Activated CD4-positive, CD25-positive, alpha-beta regulatory T cell (primary cell): ENCODE data around the gene FBXO17.
"Not testable (repeated sequence)": the region's sequence is repeated elsewhere in the genome, so short reads cannot be mapped to it uniquely, and the experiment has no call there.

ENCODE experiments used
- DNase-seq, 4 experiments: peaks; one replicate each; lab custom pipeline; 2025; lab: John Stamatoyannopoulos, UW

The FBXO17 gene

DNA sequence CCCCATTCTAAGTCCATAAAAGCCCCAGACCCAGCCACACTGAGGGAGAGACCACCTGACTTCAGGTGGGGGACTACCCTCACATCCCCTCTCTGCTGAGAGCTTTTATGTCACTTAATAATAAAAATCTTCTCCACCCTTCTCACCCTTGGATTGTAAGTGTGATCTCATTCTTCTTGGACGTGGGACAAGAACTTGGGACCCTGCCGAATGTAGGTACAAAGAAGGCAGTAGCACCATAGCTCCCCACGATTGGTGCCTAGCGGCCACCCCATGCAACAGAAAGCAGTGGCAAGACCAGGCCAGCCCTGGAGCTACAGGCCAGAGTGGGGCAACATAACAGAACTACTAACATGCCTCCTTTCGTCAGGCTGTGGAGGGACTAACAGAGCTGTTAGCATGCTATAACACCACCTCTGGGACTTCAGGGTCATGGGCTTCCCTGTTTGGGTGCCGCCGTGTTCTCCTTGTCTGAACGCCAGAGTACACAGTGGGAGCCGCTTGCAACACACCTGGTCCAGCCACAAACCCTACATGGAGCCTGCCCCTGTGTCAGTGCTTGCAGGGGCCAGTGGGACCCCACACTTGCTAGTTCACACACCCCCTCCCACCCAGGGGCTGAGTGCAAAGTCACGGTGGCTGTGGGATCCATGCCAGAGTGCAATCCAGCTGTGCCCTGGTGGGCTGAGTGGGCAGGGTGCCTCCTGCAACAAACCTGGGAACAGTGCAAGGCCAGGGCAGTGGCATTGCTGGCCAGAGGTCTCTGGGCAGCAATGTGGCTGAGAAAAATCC lies 5.2 kb upstream of the FBXO17 start:
- DNase-seq, result no peak

DNA sequence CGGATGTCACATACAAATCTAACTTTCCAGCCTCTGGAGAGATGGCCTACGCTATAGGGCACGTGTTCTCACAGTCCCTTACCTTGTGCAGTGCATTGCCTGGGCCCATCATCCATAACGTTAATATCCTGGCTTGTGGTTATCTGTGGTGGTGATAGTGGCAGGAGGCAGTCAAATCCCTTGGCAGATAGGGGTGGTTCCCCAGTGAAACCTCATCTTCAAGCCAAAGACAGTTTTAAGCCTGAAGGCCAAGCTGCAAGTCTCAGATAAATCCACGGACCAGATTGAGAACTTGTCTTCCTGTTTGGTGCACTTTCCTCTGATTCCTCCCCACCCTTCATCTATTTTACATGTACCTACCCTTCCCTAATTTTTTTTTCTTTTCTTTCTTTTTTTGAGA lies 4.3 kb upstream of the FBXO17 start:
- DNase-seq, result no peak

DNA sequence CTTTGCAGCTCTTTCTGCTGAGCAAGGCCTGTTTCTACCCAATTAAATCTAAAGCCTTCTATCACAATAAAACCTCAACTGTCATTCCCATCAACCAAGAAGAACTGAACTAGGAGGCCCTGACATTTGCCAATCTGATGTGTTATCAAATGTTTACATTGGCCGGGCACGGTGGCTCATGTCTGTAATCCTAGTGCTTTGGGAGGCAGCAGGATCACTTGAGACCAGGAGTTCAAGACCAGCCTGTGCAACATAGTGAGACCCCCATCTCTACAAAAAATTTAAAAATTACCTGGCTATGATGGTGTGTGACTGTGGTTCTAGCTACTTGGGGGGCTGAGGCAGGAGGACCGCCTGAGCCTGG lies 2.8 kb upstream of the FBXO17 start:
- DNase-seq, result no peak

DNA sequence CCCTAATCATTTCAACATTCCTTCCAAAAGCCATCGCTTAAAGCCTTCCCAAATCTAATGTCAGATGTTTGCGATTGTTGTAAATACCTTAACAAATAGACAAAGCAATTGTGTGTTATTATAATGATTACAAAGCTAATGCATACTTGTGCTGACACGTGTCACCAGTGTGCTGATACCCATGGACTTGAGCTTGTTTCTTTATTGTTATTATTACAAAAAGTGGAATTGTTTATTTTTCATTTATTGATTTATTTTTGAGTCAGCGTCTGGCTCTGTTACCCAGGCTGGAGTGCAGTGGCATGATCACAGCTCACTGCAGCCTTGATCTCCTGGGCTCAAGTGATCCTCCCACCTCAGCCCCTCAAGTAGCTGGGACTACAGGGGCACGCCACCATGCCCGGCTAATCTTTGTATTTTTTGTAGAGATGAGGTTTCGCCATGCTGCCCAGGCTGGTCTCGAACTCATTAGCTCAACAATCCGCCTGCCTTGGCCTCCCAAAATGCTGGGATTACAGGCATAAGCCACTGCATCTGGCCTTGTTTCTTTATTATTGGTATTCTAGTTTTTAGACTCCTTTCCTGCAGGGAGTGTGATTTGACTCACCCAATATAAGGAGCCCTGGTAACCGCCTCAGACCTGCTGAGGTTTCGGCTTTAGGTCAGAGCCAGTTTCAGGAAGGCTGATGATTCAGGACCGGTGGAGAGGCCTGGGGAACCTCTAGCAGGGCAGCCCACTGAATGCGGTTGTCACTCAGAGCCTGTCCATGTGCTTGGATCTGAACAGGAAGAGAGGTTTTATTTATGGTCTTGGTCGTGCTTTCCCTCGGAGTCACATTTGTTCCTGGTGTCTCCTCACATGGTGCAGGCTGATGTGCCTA lies 2.1 kb upstream of the FBXO17 start:
- DNase-seq, result no peak

DNA sequence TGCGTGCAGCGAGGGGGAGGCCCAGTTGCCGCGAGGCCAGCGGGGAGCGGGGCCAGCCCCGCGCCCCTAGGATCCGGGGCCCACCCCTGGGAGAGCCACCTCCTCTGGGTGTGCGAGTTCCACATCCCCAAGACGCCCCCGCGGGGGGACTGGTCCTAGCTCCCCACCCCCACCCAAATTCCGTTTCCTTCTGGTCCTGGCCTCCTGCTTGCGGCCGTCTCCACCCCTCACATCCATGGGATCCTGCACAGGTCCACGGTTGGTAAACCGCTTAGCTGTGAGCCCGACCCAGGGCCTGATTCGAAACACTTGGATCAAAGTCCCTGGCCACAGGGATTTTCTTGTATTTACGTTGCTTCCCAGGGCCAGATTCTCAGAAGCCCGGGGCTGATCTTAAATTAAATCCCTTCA lies 324 bp upstream of the FBXO17 start:
- DNase-seq, result no peak

DNA sequence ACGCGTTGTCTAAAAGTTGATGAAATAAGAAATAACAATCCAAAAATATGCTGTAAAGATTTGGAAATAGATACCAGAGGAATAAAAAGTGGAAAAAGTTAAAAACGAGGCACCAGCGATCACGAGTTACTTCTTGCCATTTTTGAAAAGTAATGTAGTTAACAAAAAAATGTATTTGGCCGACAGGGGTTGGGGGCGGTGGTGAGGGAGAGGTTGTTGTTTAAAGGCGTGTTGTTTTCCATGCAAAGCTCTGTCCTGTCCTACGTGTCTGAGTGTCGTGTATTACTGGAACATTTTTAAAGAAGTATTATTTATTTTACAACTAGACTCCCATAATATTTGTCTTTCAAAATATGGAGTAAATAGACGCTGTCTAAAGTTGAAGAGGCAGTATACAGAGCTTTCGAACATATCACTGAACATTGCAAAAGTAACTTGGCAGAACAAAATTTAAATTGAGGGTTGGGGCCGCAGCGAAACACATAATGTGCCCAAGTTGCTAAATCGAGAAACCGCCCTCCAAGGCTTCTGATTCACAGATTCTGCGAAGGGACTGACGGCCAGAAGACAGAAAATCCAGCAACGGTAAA lies 823 bp downstream of the FBXO17 start:
- no peak for DNase-seq

DNA sequence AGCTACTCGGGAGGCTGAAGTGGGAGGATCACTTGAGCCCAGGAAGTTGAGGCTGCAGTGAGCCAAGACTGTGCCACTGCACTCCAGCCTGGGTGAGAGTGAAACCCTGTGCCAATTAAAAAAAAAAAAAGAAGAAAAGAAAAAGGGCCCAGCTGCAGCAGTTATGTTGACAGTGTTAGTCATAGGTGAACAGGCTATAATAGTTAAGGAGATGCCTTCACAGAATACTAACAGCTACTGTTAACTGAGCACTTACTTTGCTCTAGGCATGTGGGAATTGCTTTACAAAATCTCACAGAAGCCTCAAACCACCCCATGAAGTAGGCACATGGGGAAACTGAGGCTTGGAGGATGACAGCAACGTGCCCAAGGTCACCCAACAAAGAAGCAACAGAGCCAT lies 3.9 kb downstream of the FBXO17 start:
- no peak for DNase-seq

DNA sequence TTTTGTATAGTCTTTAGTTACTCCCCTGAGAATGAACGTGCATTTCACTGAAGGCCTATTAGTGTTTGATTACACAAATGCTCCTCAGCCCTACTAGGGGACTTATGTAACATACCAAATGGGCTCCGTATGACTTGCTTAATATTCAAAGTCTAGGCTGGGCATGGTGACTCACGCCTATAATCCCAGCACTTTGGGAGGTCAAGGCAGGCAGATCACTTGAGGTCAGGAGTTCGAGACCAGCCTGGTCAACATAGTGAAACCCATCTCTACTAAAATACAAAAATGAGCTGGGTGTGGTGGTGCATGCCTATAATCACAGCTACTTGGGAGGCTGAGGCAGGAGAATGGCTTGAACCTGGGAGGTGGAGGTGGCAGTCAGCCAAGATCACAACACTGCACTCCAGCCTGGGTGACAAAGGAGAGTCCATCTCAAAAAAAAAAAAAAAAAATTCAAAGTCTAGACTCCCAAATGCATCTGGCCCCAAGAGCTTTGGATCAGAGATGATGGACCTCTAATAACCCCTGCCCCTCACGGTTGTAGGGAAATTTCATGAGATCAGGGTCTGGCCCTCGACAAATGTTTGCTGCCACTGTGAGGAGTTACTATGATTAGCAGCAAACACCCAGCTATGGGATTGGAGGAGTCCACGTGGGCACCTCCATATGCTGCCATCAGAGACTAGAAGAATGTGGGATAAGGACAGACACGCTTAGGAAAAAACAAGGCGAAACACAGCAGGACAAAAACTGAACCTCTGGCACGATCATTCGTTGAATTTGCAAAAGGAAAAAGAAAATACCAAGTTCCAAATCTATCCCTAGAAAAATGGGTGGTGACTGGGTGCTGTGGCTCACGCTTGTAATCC lies 4.6 kb downstream of the FBXO17 start:
- no peak for DNase-seq

DNA sequence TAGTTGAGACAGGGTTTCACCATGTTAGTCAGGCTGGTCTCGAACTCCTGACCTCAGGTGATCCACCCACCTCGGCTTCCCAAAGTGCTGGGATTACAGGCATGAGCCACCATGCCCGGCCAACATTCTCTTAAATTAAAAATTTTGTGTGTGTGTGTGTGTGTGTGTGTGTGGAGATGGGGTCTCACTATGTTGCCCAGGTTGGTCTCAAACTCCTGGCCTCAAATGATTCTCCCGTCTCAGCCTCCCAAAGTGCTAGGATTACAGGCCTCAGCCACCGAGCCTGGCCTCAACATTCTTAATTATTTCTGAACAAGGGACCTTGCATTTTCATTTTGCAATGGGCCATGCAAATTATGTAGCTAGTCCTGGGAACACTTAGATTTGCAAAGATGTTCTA lies 9.4 kb downstream of the FBXO17 start:
- DNase-seq, result not testable (repeated sequence)

DNA sequence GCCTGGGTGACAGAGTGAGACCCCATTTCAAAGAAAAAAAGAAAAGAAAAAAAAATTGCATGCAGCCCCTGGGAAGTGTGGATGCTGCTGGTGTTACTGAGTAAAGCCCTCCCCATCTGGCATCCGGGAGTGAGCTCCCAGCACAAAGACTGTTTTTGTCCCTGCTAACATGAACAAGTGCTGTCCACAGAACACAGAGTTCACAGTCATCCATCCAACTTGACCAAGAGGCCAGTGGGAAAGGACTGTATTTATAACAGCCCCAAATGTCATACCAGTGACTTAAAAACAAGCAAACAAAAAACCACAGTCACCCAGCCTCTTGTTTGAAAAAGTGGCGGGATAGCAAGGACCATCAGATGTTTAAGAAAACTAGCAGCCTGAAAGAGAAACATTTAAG lies 10.8 kb downstream of the FBXO17 start:
- DNase-seq, result no peak

DNA sequence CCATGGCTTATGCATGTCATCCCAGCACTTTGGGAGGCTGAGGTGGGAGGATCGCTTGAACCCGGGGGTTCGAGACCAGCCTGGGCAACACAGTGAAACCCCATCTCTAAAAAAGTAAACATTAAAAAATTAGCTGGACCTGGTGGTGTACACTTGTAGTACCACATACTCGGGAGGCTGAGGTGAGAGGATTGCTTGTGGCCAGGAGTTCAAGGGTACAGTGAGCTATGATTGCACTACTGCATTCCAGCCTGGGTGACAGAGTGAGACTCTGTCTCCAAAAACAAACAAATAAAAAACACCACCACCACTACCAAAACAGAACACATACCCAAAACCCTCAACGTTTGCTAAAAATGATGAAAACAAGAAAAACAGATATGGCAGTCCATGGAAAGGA lies 15.9 kb downstream of the FBXO17 start:
- DNase-seq, result no peak

DNA sequence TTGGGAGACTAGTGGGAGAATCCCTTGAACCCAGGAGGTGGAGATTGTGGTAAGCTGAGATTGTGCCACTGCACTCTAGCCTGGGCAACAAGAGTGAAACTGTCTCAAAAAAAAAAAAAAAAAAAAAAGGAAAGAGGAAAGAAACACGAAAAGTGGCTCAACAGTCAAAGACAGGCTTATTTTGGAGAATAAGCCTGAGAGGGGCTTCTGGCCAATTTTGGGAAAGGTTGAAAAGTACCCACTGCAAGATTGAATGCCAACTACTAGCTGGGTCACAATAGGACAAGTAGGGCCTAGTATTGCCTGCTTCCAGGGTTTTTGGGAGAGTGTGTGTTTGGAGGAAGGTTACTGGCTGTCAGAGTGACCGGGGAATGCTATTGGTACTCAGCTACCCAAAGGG lies 17.2 kb downstream of the FBXO17 start:
- DNase-seq, result no peak

DNA sequence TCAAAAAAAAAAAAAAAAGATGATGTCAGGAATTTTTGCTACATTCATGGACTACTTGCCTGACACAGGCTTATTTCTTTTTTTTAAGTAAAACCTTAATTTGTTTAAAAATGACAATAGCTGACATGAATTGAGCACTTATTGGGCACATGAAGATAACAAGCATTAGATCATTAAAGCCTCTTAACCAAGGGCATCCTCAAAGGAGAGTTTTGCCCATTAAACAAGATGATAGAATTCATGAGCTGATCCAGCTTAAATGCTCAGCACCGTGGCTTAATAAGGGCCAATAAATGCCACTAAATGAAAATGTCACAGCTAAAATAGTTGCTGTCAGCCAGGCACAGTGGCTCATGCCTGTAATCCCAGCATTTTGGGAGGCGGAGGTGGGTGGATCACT lies 19.3 kb downstream of the FBXO17 start:
- no peak for DNase-seq

DNA sequence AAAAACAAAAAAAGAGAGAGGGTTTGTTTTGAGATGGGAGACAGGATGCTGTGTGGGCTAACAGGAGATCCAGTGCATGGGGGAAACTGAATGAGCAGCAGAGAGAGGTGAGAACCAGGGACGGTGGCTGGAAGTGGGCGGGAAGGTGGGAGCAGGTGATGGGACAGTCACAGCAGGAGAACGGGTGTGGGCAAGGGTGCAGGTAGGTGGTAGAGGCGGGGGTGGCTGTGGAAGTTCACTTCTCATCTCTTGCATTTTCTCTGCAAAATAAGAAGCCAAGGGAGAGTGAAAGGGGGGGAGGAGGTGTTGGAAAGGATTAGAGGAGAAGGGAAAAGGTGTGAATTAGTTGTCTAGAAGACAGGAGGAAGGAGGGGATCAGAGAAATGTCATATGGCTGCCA lies 21.9 kb downstream of the FBXO17 start:
- DNase-seq, result no peak

DNA sequence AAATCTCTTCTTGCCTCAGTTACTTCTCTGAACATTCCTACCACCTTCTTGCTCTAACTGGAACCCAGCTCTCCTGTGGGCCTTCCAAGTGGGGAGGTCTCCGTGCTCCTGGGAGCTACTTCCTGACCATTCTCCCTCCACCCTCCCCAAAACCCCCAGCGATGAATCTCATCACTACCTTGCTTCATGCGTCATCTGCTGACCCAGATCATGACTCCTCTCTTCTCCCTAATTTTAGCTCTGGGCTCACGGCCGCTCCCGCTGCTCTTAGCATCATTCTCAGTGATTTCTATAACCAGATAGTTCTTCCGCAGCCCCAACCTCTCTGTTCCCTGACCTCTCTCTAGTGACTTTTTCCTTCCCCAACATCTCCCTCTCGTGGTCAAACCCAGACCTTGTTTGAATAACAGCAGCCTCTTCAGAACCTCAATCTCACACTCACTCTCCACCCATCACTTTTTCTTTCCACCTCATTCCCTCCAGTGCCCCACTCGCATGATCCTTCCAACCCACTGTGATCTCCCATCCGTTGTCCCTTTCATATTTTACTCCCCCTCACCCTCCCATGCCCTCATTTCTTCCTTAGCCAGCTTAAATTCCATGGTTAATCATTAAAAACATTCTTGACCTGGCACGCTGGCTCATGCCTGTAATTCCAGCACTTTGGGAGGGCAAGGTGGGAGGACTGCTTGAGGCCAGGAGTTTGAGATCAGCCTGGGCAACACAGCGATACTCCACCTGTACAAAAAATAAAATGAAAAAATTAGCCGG lies 23.0 kb downstream of the FBXO17 start:
- no peak for DNase-seq

DNA sequence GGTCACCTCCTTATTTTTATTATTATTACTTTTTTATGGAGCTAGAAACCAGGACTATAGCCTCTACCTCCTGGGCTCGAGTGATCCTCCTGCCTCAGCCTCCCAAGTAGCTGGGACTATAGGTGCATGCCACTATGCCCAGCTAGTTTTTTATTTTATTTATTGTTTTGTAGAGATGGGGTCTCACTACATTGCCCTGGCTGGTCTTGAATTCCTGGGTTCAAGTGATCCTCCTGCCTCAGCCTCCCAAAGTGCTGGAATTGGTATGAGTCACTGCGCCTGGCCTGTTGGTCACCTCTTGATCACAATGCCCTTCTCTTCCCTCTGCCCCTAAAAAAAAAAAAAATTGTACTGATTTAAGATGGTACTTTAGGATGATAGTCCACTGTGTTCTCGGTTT lies 24.4 kb downstream of the FBXO17 start:
- DNase-seq, result no peak

DNA sequence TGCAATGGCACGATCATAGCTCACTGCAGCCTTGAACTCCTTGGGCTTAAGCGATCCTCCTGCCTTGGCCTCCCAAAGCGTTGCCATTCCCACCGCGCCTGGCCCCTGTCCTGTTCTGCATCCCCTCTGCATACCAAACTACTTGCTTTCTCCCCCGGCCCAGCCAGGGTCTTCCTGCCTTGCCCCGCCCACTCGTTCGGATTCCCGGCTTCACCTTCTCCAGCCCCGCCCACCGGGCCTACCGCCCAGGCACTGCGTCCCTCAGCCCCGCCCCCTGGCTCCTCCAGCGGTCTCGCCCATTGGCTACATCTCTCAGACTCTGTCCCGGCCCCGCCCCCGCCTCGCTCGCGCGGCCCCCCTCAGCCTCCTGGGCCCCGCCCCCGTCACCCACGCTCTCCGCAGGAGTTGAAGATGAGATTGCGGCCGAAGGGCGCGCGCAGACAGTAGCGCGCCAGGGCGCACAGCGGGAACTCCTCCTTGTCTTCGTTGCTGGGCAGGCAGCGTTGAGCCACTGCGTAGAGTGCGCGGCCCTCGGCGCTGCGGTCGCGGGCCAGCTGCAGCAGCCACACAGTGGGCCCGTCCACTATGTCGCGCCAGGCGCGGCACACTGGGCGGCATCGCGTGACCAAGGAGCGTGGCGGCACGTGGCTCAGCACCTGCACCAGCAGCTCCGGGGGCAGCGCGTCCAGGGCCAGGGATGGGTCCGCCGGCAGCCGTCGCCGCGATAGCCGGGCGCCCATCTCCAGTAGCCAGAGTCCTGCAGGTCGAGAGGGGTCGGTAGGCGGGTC lies 25.8 kb downstream of the FBXO17 start:
- peak; percentile 40 to 62 (median 55) for DNase-seq

DNA sequence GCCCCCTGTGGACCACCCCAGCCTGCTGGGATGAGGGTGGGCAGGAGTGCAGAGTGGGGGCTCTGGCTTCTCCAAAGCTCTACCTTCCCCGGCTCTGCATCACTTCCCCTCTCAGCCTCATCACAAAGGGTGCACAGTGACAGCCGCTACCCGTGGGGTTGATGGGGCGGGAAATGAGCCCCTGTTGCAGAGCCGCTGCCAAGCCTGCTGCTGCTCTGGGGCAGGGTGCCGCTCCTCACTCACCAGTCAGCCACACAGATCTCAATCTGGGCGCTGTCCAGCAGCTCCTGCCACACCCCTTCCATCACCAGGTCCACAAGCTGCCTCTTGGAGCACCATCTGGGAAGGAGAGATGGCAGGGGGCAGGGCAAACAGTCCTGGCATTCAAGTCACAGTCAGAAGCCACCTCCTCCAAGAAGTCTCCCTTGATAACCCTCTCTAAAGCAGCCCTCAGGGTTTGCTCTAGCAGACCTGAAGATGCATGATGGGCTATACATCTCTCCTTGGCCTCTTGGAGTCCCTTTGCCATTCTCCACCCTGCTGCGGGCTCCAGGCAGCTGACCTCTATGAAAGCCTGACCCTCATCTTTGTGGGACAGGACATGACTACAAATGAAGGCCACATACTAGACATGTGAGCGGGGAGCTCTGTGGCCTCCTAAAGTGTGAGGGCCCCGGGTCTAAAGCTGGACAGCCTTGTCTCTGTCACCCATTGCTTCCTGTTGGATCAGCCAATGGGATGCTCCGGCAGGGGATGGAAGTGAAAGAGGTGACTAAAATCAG lies 29.1 kb downstream of the FBXO17 start:
- no peak for DNase-seq

DNA sequence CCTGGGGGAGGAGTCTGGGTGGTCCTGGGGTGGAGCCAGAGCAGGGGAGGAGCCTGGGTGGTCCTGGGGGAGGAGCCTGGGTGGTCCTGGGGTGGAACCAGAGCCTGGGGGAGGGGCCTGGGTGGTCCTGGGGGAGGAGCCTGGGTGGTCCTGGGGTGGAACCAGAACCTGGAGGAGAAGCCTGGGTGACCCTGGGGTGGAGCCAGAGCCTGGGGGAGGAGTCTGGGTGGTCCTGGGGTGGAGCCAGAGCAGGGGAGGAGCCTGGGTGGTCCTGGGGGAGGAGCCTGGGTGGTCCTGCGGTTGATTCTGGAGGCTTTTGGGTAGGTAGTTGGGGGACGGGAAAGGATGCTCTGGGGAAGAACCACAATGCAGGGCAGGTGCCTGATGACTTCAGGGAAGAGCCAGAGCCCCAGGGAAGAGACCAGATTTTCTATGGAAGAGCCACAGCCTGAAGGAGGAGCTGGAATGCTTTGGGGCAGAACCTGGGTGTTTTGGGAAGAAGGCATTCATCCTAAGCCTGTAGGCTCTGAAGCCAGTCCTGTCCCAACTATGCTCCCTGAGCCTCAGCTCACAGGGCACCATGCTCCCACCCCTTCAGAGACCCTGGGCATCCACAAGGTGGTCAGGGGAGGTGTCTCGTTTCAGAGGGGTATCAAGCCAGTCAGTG lies 29.8 kb downstream of the FBXO17 start:
- no peak for DNase-seq
